C4-2B (cell line): ENCODE data around the gene ZNF581.

ENCODE experiments used
- CTCF ChIP-seq: fragments of 450-650 bp; conservative IDR thresholded peaks from 2 replicates; pipeline ENCODE4 v1.5.1; 2017; ENCODE audit warnings: mild to moderate bottlenecking
- ZFX ChIP-seq: fragments of 450-650 bp; IDR thresholded peaks from 2 replicates; pipeline ENCODE4 v1.6.1; 2017

DNA sequence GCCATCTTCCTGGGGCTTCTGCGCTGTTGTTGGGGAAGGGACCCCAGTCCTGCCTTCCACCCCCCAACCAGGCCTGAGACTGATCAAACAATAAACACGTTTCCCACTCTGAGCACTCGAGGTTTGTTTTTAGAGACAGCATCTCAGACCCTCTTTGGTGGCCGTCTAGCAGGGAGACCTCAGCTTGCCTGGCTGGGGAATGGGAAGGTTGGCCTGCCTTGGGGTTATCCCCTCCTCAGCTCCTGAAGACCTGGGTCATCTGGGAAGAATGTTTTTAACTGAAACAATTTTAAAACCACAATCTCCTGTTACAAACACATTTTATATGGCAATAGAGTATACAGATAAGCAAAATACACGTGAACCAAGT is 2.0 kb downstream of the ZNF581 start:
- no peak for TF ChIP-seq CTCF
- TF ChIP-seq ZFX, result no peak
